Fibroblast of mammary gland (primary cell): Measurements from ENCODE around the gene PHEX.
"Not testable (repeated sequence)": the region's sequence is repeated elsewhere in the genome, so short reads cannot be mapped to it uniquely, and the experiment has no call there.

Experiments used
- DNase-seq: peaks from one replicate; pipeline ENCODE4 v3.0.0-alpha.2; 2010; ENCODE audit warnings: low read depth
- H3K4me3 ChIP-seq: 2 replicates; pipeline ENCODE4 v1.5.1; 2011; ENCODE audit warnings: low read depth, mild to moderate bottlenecking, low read length, moderate library complexity; ENCODE audit not compliant: control insufficient read depth
- TF ChIP-seq, protein P1 (sequence below): conservative IDR thresholded peaks from 2 replicates; pipeline ENCODE4 v1.5.1; 2011; ENCODE audit warnings: low read depth, low read length, inconsistent platforms; ENCODE audit not compliant: control insufficient read depth, insufficient read depth

The PHEX gene

GRCh38 chrX:22278375-22278774, 246.2 kb downstream of the PHEX start:
- no peak overlapping the region for H3K4me3 ChIP-seq
- DNase-seq = peak; percentile 23
- TF ChIP-seq, protein P1, sequence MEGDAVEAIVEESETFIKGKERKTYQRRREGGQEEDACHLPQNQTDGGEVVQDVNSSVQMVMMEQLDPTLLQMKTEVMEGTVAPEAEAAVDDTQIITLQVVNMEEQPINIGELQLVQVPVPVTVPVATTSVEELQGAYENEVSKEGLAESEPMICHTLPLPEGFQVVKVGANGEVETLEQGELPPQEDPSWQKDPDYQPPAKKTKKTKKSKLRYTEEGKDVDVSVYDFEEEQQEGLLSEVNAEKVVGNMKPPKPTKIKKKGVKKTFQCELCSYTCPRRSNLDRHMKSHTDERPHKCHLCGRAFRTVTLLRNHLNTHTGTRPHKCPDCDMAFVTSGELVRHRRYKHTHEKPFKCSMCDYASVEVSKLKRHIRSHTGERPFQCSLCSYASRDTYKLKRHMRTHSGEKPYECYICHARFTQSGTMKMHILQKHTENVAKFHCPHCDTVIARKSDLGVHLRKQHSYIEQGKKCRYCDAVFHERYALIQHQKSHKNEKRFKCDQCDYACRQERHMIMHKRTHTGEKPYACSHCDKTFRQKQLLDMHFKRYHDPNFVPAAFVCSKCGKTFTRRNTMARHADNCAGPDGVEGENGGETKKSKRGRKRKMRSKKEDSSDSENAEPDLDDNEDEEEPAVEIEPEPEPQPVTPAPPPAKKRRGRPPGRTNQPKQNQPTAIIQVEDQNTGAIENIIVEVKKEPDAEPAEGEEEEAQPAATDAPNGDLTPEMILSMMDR = no peak

DNA sequence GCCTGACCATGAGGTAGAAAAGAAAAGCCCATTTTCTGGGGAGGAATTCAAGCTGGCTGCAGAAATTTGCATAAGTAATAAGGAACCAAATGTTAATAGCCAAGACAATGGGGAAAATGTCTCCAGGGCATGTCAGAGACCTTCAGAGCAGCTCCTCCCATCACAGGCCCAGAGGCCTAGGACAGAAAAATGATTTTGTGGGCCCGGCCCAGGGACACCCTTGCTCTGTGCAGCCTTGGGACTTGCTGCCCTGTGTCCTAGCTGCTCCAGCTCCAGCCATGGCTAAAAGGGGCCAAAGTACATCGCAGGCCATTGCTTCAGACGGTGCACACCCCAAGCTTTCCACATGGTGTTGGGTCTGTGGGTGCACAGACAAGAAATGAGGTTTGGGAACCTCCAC, 257.1 kb downstream of the PHEX start:
- not testable (repeated sequence) for H3K4me3 ChIP-seq, DNase-seq

GRCh38 chrX:22296871-22297270, 264.7 kb downstream of the PHEX start:
- TF ChIP-seq, protein P1 = no peak
- DNase-seq = peak; percentile 44
- H3K4me3 ChIP-seq = no peak overlapping the region

GRCh38 chrX:22300130-22300529, 268.0 kb downstream of the PHEX start:
- no peak overlapping the region for H3K4me3 ChIP-seq
- TF ChIP-seq, protein P1 = no peak
- DNase-seq = peak; percentile 51
